IMR-90 (cell line): Measurements from ENCODE around the gene DNAH3. TPM values are rescaled to one million over a fixed set of nuclear protein-coding genes. Genes with fewer than 3 reads are reported as not detected.

Source experiments
- ATAC-seq: fragments of 200-7000 bp; cut with Tn5 transposase; 2 replicates; pipeline ENCODE4 v1.9.1; 2020; ENCODE audit warnings: low read depth, mild to moderate bottlenecking, moderate library complexity
- BruUV-seq: library from RNA; stranded (reverse); fragments of 400-500 nt; replicated peaks from 2 replicates; lab custom pipeline; 2021; lab: Mats Ljungman, UMichigan
- CTCF ChIA-PET: fragments of 300-600 bp; formaldehyde crosslinking; extraction: SDS; loops from one replicate; lab custom pipeline; 2021; ENCODE audit warnings: antibody characterized with exemption; lab: Yijun Ruan, JAX
- POLR2A ChIA-PET: fragments of 300-600 bp; sonication (Branson Sonifier 250); formaldehyde crosslinking; loops from one replicate; lab custom pipeline; 2022; ENCODE audit warnings: antibody characterized with exemption; ENCODE audit not compliant: unreplicated experiment; lab: Charles Lee
- DNase-seq: peaks from one replicate; pipeline ENCODE4 v3.0.0; 2013
- H2AFZ ChIP-seq: replicated peaks from 2 replicates; pipeline ENCODE3; 2013; ENCODE audit warnings: low read length, mild to moderate bottlenecking; ENCODE audit not compliant: poor library complexity
- H2AK5ac ChIP-seq: 2 replicates; pipeline ENCODE4 v1.6.1; 2013; ENCODE audit warnings: low read depth, low read length, inconsistent platforms
- H2AK9ac ChIP-seq: replicated peaks from 2 replicates; pipeline ENCODE3; 2013; ENCODE audit warnings: mild to moderate bottlenecking, low read depth, low read length, moderate library complexity; ENCODE audit not compliant: poor library complexity
- H2BK120ac ChIP-seq: 2 replicates; pipeline ENCODE4 v1.6.1; 2013; ENCODE audit warnings: low read depth, low read length, inconsistent platforms
- H2BK15ac ChIP-seq: 3 replicates; pipeline ENCODE4 v1.6.1; 2013; ENCODE audit warnings: low read depth, low read length, inconsistent platforms
- H2BK20ac ChIP-seq: 2 replicates; pipeline ENCODE4 v1.6.1; 2013; ENCODE audit warnings: low read depth, mild to moderate bottlenecking, inconsistent platforms, low read length, moderate library complexity
- H2BK5ac ChIP-seq: 2 replicates; pipeline ENCODE4 v1.6.1; 2013; ENCODE audit warnings: mild to moderate bottlenecking, low read depth, low read length, inconsistent platforms; ENCODE audit not compliant: poor library complexity, severe bottlenecking
- H3K14ac ChIP-seq: replicated peaks from 2 replicates; pipeline ENCODE4 v1.6.1; 2013; ENCODE audit warnings: low read depth, low read length, inconsistent platforms
- H3K18ac ChIP-seq: 2 replicates; pipeline ENCODE4 v1.6.1; 2013; ENCODE audit warnings: low read depth, low read length, control low read depth
- H3K23ac ChIP-seq: 2 replicates; pipeline ENCODE4 v1.6.1; 2013; ENCODE audit warnings: low read depth, low read length, inconsistent platforms
- H3K27ac ChIP-seq: 2 replicates; pipeline ENCODE4 v1.5.1; 2013; ENCODE audit warnings: mild to moderate bottlenecking, control low read depth, low read length; ENCODE audit not compliant: insufficient read depth
- H3K27me3 ChIP-seq: 2 replicates; pipeline ENCODE4 v1.6.1; 2013; ENCODE audit warnings: low read length; ENCODE audit not compliant: control insufficient read depth, insufficient read depth
- H3K36me3 ChIP-seq: 2 replicates; pipeline ENCODE4 v1.6.1; 2013; ENCODE audit warnings: low read length, mixed read lengths; ENCODE audit not compliant: control insufficient read depth, insufficient read depth
- H3K4ac ChIP-seq: 2 replicates; pipeline ENCODE4 v1.6.1; 2013; ENCODE audit warnings: low read depth, low read length, inconsistent platforms
- H3K4me1 ChIP-seq: 2 replicates; pipeline ENCODE4 v1.6.1; 2013; ENCODE audit warnings: low read length, mixed read lengths; ENCODE audit not compliant: control insufficient read depth, insufficient read depth
- H3K4me2 ChIP-seq: 2 replicates; pipeline ENCODE4 v1.6.1; 2013; ENCODE audit warnings: low read depth, mild to moderate bottlenecking, control low read depth, low read length, moderate library complexity
- H3K4me3 ChIP-seq: 2 replicates; pipeline ENCODE4 v1.5.1; 2013; ENCODE audit warnings: low read depth, mild to moderate bottlenecking, control low read depth, low read length, moderate library complexity; ENCODE audit not compliant: insufficient read depth
- H3K56ac ChIP-seq: 2 replicates; pipeline ENCODE4 v1.6.1; 2013; ENCODE audit warnings: low read length, inconsistent platforms; ENCODE audit not compliant: insufficient read depth; ENCODE audit errors: extremely low read depth
- H3K79me1 ChIP-seq, 2 experiments: 2 replicates each; pipeline ENCODE4 v1.6.1; 2013; ENCODE audit warnings: low read length in 2 of 2, inconsistent platforms in 1 of 2, low read depth in 1 of 2
- H3K9ac ChIP-seq: 2 replicates; pipeline ENCODE4 v1.6.1; 2013; ENCODE audit warnings: low read depth, low read length, control low read depth
- H3K9me1 ChIP-seq: 2 replicates; pipeline ENCODE4 v1.6.1; 2013; ENCODE audit warnings: low read length, inconsistent platforms; ENCODE audit not compliant: insufficient read depth
- H3K9me3 ChIP-seq: 2 replicates; pipeline ENCODE4 v1.6.1; 2013; ENCODE audit warnings: low read length; ENCODE audit not compliant: control insufficient read depth, insufficient read depth
- H4K20me1 ChIP-seq: 2 replicates; pipeline ENCODE4 v1.6.1; 2013; ENCODE audit warnings: low read length, inconsistent platforms; ENCODE audit not compliant: insufficient read depth
- H4K5ac ChIP-seq: 2 replicates; pipeline ENCODE4 v1.6.1; 2013; ENCODE audit warnings: mild to moderate bottlenecking, low read depth, low read length, control low read depth
- H4K8ac ChIP-seq, 2 experiments: 2 replicates each; pipeline ENCODE4 v1.6.1; 2013; ENCODE audit warnings: low read depth in 2 of 2, low read length in 2 of 2, control low read depth in 1 of 2, inconsistent platforms in 1 of 2
- H4K91ac ChIP-seq: 2 replicates; pipeline ENCODE4 v1.6.1; 2013; ENCODE audit warnings: low read depth, low read length, inconsistent platforms; ENCODE audit not compliant: insufficient read depth
- BHLHE40 ChIP-seq: fragments of 150-350 bp; IDR thresholded peaks from 2 replicates; pipeline ENCODE4 v1.6.1; 2016; ENCODE audit warnings: mild to moderate bottlenecking, low read depth, low read length
- FOS ChIP-seq: fragments of 150-350 bp; IDR thresholded peaks from 2 replicates; pipeline ENCODE4 v1.6.1; 2016; ENCODE audit warnings: low read depth, low read length
- NFE2L2 ChIP-seq: fragments of 150-350 bp; IDR thresholded peaks from 2 replicates; pipeline ENCODE4 v1.6.1; 2016; ENCODE audit warnings: low read depth, mild to moderate bottlenecking, low read length
- RAD21 ChIP-seq: IDR thresholded peaks from 2 replicates; pipeline ENCODE4 v1.6.1; 2012; ENCODE audit warnings: low read length, improper control_type of control experiment
- RFX5 ChIP-seq: IDR thresholded peaks from 2 replicates; pipeline ENCODE4 v1.8.0; 2012; ENCODE audit warnings: low read depth, mild to moderate bottlenecking, low read length, moderate library complexity
- WGBS, 2 experiments: methylation state at CpG; one replicate each; pipeline versions ENCODE4 v1.1.5 to v1.1.7; 2013; ENCODE audit warnings: missing lambda C conversion rate in 2 of 2; ENCODE audit not compliant: insufficient read length in 1 of 2; ENCODE audit errors: extremely low coverage in 2 of 2; 5-methylcytosine and 5-hydroxymethylcytosine counted together
- dilution Hi-C: fragments of 300-500 bp; cut with HindIII; formaldehyde crosslinking; loops from one replicate; pipeline ENCODE4 v1.14.3; 2018; ENCODE audit warnings: low sequenced_read_pairs; ENCODE audit not compliant: unreplicated experiment
- in situ Hi-C: fragments of 300-500 bp; cut with MboI; formaldehyde crosslinking; loops from 3 replicates; pipeline ENCODE4 v1.14.3; 2019; ENCODE audit warnings: low sequenced_read_pairs, inconsistent platforms, mixed read lengths
- intact Hi-C: fragments of 100-400 bp; cut with micrococcal nuclease; formaldehyde crosslinking; loops from 2 replicates; pipeline ENCODE4 v1.10.0; 2022
- polyA plus RNA-seq, 3 experiments: library from polyadenylated mRNA; depleted of rRNA; stranded (reverse); fragments of >200 nt; gene quantifications; 2 replicates each; pipeline ENCODE4 v1.2.3, GENCODE V29; 2012; ENCODE audit warnings: low replicate concordance in 1 of 3
- total RNA-seq: library from RNA; depleted of rRNA; stranded (reverse); fragments of >200 nt; gene quantifications from 2 replicates; pipeline ENCODE4 v1.2.3, GENCODE V29; 2012
- TF ChIP-seq, protein P1 (sequence below): fragments of 150-350 bp; IDR thresholded peaks from 2 replicates; pipeline ENCODE4 v1.6.1; 2016; ENCODE audit warnings: low read depth, mild to moderate bottlenecking, low read length, moderate library complexity, borderline replicate concordance

Gene DNAH3
- total and polyA plus RNA-seq, 2 of the 4 experiments (the other 2 are of a cell fraction) = not detected

DNA sequence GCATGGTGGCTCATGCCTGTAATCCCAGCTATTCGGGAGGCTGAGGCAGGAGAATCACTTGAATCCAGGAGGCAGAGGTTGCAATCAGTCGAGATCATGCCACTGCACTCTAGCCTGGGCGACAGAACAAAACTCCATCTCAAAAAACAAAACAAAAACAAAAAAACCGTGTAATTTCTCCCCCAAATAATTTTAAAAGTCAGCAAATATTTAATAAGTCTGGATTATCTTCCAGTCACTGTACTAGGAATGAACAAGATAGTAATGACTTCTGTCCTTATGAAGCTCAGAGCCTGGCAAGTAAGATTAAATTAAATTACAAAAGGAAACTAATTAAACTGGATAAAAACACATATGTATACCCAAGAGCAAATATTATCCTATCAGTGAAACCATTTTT is 113.5 kb downstream of the DNAH3 start:
- no peaks in the 10 kb centered on the region for H3K36me3 ChIP-seq
- no peak overlapping the region for H3K23ac ChIP-seq
- H4K8ac ChIP-seq = no peak overlapping the region
- H3K18ac ChIP-seq = no peak overlapping the region
- H2AK9ac ChIP-seq = no peak overlapping the region
- H3K4me3 ChIP-seq = no peak overlapping the region
- no peak overlapping the region for H3K4me2 ChIP-seq
- H2BK20ac ChIP-seq = no peak overlapping the region
- POLR2A ChIA-PET = no interaction called here
- H3K56ac ChIP-seq = no peak overlapping the region
- TF ChIP-seq RAD21 (no peak), RFX5 (no peak), FOS (no peak), NFE2L2 (no peak), BHLHE40 (no peak)
- TF ChIP-seq, protein P1, sequence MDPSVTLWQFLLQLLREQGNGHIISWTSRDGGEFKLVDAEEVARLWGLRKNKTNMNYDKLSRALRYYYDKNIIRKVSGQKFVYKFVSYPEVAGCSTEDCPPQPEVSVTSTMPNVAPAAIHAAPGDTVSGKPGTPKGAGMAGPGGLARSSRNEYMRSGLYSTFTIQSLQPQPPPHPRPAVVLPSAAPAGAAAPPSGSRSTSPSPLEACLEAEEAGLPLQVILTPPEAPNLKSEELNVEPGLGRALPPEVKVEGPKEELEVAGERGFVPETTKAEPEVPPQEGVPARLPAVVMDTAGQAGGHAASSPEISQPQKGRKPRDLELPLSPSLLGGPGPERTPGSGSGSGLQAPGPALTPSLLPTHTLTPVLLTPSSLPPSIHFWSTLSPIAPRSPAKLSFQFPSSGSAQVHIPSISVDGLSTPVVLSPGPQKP = no peak
- no peak overlapping the region for H2BK5ac ChIP-seq
- no peak overlapping the region for H3K9ac ChIP-seq
- CTCF ChIA-PET = no interaction called here
- H2BK15ac ChIP-seq = no peak overlapping the region
- ATAC-seq (no peak), DNase-seq (no peak)
- H2AFZ ChIP-seq = no peak overlapping the region
- H3K4ac ChIP-seq = no peak overlapping the region
- no peak overlapping the region for H2AK5ac ChIP-seq
- H3K4me1 ChIP-seq = no peaks in the 10 kb centered on the region
- dilution Hi-C loops (no loop called here), intact Hi-C loops (no loop called here), in situ Hi-C loops (no loop called here)
- H2BK120ac ChIP-seq = no peak overlapping the region
- H3K27me3 ChIP-seq = peaks cover 2% of the 10 kb centered on the region
- BruUV-seq = no TSS peak
- no peak overlapping the region for H4K5ac ChIP-seq
- H3K9me1 ChIP-seq = no peaks in the 10 kb centered on the region
- no peak overlapping the region for H3K14ac ChIP-seq
- no peak overlapping the region for H3K27ac ChIP-seq
- H3K9me3 ChIP-seq = no peaks in the 10 kb centered on the region
- H4K20me1 ChIP-seq = no peaks in the 10 kb centered on the region
- H4K91ac ChIP-seq = no peak overlapping the region
- H3K79me1 ChIP-seq = no peaks in the 10 kb centered on the region
- no CpG with 5 or more reads among the region's 4 CpGs for WGBS, 2 experiments
